AG04450 (cell line): ENCODE results near the gene GPC2. TPM values are rescaled to one million over a fixed set of nuclear protein-coding genes. Genes with fewer than 3 reads are reported as not detected.
A peak's percentile ranks its signal among the peaks of the same experiment; 100 is the strongest.

Source experiments
- CTCF ChIA-PET: fragments of 300-600, 350-600 bp; formaldehyde crosslinking; extraction: SDS; loops from one replicate; lab custom pipeline; 2022; ENCODE audit warnings: antibody characterized with exemption, inconsistent platforms; lab: Charles Lee
- POLR2A ChIA-PET: fragments of 350-600 bp; formaldehyde crosslinking; extraction: SDS; loops from one replicate; lab custom pipeline; 2021; ENCODE audit warnings: antibody characterized with exemption, inconsistent platforms; lab: Yijun Ruan, JAX
- DNase-seq: peaks from one replicate; pipeline ENCODE4 v3.0.0-alpha.2; 2011; ENCODE audit warnings: low read depth, low spot score
- H3K27ac ChIP-seq: one replicate; pipeline ENCODE4 v1.5.1; 2012; ENCODE audit warnings: low read depth, low read length, control low read depth
- H3K27me3 ChIP-seq: one replicate; pipeline ENCODE4 v1.6.0; 2012; ENCODE audit warnings: low read length; ENCODE audit not compliant: control insufficient read depth, insufficient read depth
- H3K4me3 ChIP-seq: 2 replicates; pipeline ENCODE4 v1.5.1; 2011; ENCODE audit warnings: mild to moderate bottlenecking, low read depth, low read length, control low read depth
- H3K9me3 ChIP-seq: 2 replicates; pipeline ENCODE4 v1.5.1; 2012; ENCODE audit warnings: low read length; ENCODE audit not compliant: control insufficient read depth, insufficient read depth
- CTCF ChIP-seq: IDR thresholded peaks from 2 replicates; pipeline ENCODE4 v1.5.1; 2011; ENCODE audit warnings: low read depth, low read length, control low read depth, inconsistent platforms
- polyA plus RNA-seq: library from polyadenylated mRNA; depleted of rRNA; stranded (reverse); fragments of >200 nt; gene quantifications from 2 replicates; pipeline ENCODE4 v1.2.3, GENCODE V29; 2011

The GPC2 gene
- polyA plus RNA-seq, 1 experiment: 2.6 TPM

GRCh38 chr7:100167912-100168323, 9.3 kb downstream of the GPC2 start:
- ChIA-PET CTCF (interaction anchor here (1.0 to 3.1 kb wide), 3 partner anchors 35 to 240 kb away, joined by 3 to 12 read pairs (median 12); no protein-coding TSS in a partner anchor), POLR2A (interaction anchor here (0.6 to 2.0 kb wide), 6 partner anchors 9 to 92 kb away, joined by 3 to 9 read pairs (median 5); partner anchors contain the start of genes LAMTOR4 and TRAPPC14)
- no peak overlapping the region for H3K27ac ChIP-seq

GRCh38 chr7:100166970-100167911, 9.9 kb downstream of the GPC2 start:
- Histone ChIP-seq H3K4me3 (peak overlapping the region; percentile 63), H3K27ac (no peak overlapping the region), H3K27me3 (peaks cover 2% of the 10 kb centered on the region), H3K9me3 (no peaks in the 10 kb centered on the region)
- no peak for DNase-seq
- POLR2A ChIA-PET: interaction anchor here (1.5 to 2.0 kb wide), 2 partner anchors 9 to 18 kb away, joined by 5 to 9 read pairs; partner anchors contain the start of genes LAMTOR4 and TRAPPC14
- CTCF ChIA-PET: interaction anchor here (0.6 to 3.1 kb wide), 4 partner anchors 15 to 241 kb away, joined by 3 to 12 read pairs (median 8); no protein-coding TSS in a partner anchor
- no peak for TF ChIP-seq CTCF

More at GRCh38 chr7:100167912-100168323, 9.3 kb downstream of the GPC2 start:
- no peak for DNase-seq
- TF ChIP-seq CTCF: no peak
- no peaks in the 10 kb centered on the region for H3K9me3 ChIP-seq
- peak overlapping the region; percentile 63 for H3K4me3 ChIP-seq
- H3K27me3 ChIP-seq: peaks cover 2% of the 10 kb centered on the region

- H3K27ac ChIP-seq: no peak overlapping the region
- TF ChIP-seq CTCF: no peak
- ChIA-PET POLR2A (interaction anchor here (0.6 kb wide), 1 partner anchor 11 kb away, joined by 3 read pairs; no protein-coding TSS in a partner anchor), CTCF (interaction anchor here (0.6 to 3.1 kb wide), 3 partner anchors 15 to 34 kb away, joined by 3 to 12 read pairs (median 4); no protein-coding TSS in a partner anchor)
- no peak for DNase-seq
- no peak overlapping the region for H3K4me3 ChIP-seq
- H3K27me3 ChIP-seq: peaks cover 2% of the 10 kb centered on the region
- H3K9me3 ChIP-seq: no peaks in the 10 kb centered on the region
Observed at GRCh38 chr7:100166317-100166940, 10.8 kb downstream of the GPC2 start.

DNA sequence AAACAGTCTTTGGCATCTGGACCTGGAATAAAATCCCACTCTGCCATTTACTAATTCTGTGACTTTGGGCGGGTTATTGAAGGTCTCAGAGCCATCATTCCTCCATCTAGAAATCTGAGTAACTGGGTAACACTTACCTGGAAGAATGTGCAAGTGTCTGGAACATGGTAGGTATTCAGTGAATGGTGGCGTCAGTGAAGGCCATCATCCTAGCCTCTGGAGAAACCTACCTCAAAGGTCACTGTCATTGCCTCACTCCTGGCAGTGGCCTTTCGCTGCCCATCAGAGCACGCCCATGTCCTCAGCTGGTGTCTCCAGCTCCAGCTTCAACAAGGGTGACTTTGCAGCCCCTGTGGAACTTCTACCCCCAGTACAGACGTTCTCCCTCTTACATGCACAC, 13.3 kb downstream of the GPC2 start:
- no peak overlapping the region for H3K27ac ChIP-seq
- H3K27me3 ChIP-seq: peaks cover 2% of the 10 kb centered on the region
- no peak for DNase-seq
- H3K4me3 ChIP-seq: no peak overlapping the region
- CTCF ChIA-PET: no interaction called here
- POLR2A ChIA-PET: no interaction called here
- no peaks in the 10 kb centered on the region for H3K9me3 ChIP-seq
- no peak for TF ChIP-seq CTCF
